ENCODE measurements around the gene C4orf51.
"Not testable (repeated sequence)": the region's sequence is repeated elsewhere in the genome, so short reads cannot be mapped to it uniquely, and the experiment has no call there.

C4orf51 gene

GRCh38 chr4:145679991-145680455 is at the start of gene C4orf51:
TSS of gene C4orf51 (plus strand) at chr4:145680146. CDS start at chr4:145680204, 58 bp downstream.
- no peaks in the 10 kb centered on the region for H3K27me3 ChIP-seq (ENCODE audit: insufficient read depth, low read length)
- no peak within 1 kb of the TSS for H3K27ac ChIP-seq (ENCODE audit: low read length)
- H3K4me1 ChIP-seq (ENCODE audit: insufficient read depth, low read length): no peaks in the 10 kb centered on the region
- no peak within 1 kb of the TSS for H3K4me3 ChIP-seq (ENCODE audit: low read length)
- H3K9ac ChIP-seq (ENCODE audit: low read depth, low read length): no peak within 1 kb of the TSS
- no peaks in the 10 kb centered on the region for H3K36me3 ChIP-seq (ENCODE audit: insufficient read depth, low read depth, low read length)
- peaks cover 6% of the 10 kb centered on the region for H3K9me3 ChIP-seq (ENCODE audit: insufficient read depth, low read depth, low read length)

DNA sequence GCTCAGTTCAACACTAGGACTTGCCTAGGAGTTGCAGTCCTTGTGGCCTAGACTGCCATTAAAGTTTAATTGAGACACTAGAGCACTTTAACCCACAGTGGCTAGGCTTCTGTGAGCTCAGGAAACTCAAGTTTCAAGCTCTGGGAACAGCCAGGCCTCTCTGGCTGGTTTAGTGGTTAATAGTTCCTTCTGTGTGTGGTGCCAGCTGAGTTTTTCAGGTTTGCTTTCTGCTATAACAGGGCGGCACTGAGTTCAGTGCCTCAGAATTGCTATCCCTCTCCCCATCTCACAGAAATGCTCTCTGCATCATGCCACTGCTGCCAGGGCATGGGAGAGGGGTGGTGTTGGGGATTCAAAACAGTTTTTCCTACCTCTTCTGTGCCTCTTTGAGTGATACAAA is 44.8 kb upstream of the C4orf51 start:
- no peak overlapping the region for H3K9ac ChIP-seq (ENCODE audit: low read depth, low read length)
- H3K4me1 ChIP-seq (ENCODE audit: insufficient read depth, low read length): peaks cover 4% of the 10 kb centered on the region; the same call in 1 of the 2 replicates
- H3K27me3 ChIP-seq (ENCODE audit: insufficient read depth, low read length): no peaks in the 10 kb centered on the region
- H3K36me3 ChIP-seq (ENCODE audit: insufficient read depth, low read depth, low read length): no peaks in the 10 kb centered on the region
- H3K27ac ChIP-seq (ENCODE audit: low read length): no peak overlapping the region
- no peaks in the 10 kb centered on the region for H3K9me3 ChIP-seq (ENCODE audit: insufficient read depth, low read depth, low read length)
- no peak overlapping the region for H3K4me3 ChIP-seq (ENCODE audit: low read length)

DNA sequence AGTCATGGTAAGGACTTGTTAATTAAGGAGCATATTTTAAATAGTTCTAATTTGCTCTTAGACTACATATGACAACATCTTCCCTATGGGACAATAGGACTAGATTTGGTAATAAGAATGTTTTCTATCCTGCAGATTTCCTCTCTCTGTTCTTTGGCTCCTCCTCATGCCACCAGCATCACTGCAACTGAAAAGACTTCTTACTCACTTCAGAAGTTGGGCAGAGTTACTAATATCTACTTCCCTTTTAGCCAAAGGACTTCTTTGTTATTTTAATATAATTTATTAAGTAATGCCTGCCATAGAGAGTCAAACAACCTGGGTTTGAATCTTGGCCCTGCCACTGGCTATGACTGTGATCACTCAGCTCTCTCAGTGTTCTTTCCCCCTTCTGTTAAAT is 44.3 kb upstream of the C4orf51 start:
- H3K4me1 ChIP-seq (ENCODE audit: insufficient read depth, low read length): peaks cover 4% of the 10 kb centered on the region; the same call in 1 of the 2 replicates
- no peaks in the 10 kb centered on the region for H3K9me3 ChIP-seq (ENCODE audit: insufficient read depth, low read depth, low read length)
- H3K4me3 ChIP-seq (ENCODE audit: low read length): no peak overlapping the region
- no peaks in the 10 kb centered on the region for H3K27me3 ChIP-seq (ENCODE audit: insufficient read depth, low read length)
- H3K36me3 ChIP-seq (ENCODE audit: insufficient read depth, low read depth, low read length): no peaks in the 10 kb centered on the region
- H3K9ac ChIP-seq (ENCODE audit: low read depth, low read length): no peak overlapping the region
- H3K27ac ChIP-seq (ENCODE audit: low read length): no peak overlapping the region

DNA sequence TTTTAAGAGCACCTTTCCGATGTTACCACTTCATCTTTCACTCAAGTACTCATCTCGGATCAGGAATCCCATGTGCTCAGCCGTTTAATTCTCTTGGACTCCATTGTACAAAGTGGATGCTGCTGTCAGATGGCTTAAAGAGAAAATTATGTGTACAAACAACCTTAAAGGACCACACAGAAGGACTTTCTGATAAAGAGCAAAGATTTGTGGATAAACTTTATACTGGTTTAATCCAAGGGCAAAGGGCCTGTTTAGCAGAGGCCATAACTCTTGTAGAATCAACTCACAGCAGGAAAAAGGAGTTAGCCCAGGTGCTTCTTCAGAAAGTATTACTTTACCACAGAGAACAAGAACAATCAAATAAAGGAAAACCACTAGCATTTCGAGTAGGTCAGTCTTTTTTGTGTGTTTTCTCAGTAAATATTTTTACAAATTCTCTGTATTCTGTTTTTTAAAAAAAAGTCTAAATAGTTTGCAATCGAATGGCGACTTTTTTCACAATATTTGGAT is 40.7 kb upstream of the C4orf51 start:
- Histone ChIP-seq H3K4me3 (ENCODE audit: low read length) (no peak overlapping the region), H3K36me3 (ENCODE audit: insufficient read depth, low read depth, low read length) (no peaks in the 10 kb centered on the region), H3K9me3 (ENCODE audit: insufficient read depth, low read depth, low read length) (no peaks in the 10 kb centered on the region), H3K27me3 (ENCODE audit: insufficient read depth, low read length) (no peaks in the 10 kb centered on the region), H3K9ac (ENCODE audit: low read depth, low read length) (no peak overlapping the region), H3K27ac (ENCODE audit: low read length) (no peak overlapping the region), H3K4me1 (ENCODE audit: insufficient read depth, low read length) (peaks cover 4% of the 10 kb centered on the region; the same call in 1 of the 2 replicates)

GRCh38 chr4:145640236-145640635 is 39.7 kb upstream of the C4orf51 start:
- H3K27me3 ChIP-seq (ENCODE audit: insufficient read depth, low read length); H3K9ac ChIP-seq (ENCODE audit: low read depth, low read length); H3K4me3 ChIP-seq (ENCODE audit: low read length); H3K36me3 ChIP-seq (ENCODE audit: insufficient read depth, low read depth, low read length); H3K9me3 ChIP-seq (ENCODE audit: insufficient read depth, low read depth, low read length); H3K27ac ChIP-seq (ENCODE audit: low read length); H3K4me1 ChIP-seq (ENCODE audit: insufficient read depth, low read length): not testable (repeated sequence)

- Histone ChIP-seq H3K36me3 (ENCODE audit: insufficient read depth, low read depth, low read length) (no peaks in the 10 kb centered on the region), H3K27ac (ENCODE audit: low read length) (no peak overlapping the region), H3K4me3 (ENCODE audit: low read length) (no peak overlapping the region), H3K27me3 (ENCODE audit: insufficient read depth, low read length) (no peaks in the 10 kb centered on the region), H3K4me1 (ENCODE audit: insufficient read depth, low read length) (peaks cover 4% of the 10 kb centered on the region; the same call in 1 of the 2 replicates), H3K9me3 (ENCODE audit: insufficient read depth, low read depth, low read length) (no peaks in the 10 kb centered on the region), H3K9ac (ENCODE audit: low read depth, low read length) (no peak overlapping the region)
Observed at GRCh38 chr4:145643295-145643694, 36.7 kb upstream of the C4orf51 start.

DNA sequence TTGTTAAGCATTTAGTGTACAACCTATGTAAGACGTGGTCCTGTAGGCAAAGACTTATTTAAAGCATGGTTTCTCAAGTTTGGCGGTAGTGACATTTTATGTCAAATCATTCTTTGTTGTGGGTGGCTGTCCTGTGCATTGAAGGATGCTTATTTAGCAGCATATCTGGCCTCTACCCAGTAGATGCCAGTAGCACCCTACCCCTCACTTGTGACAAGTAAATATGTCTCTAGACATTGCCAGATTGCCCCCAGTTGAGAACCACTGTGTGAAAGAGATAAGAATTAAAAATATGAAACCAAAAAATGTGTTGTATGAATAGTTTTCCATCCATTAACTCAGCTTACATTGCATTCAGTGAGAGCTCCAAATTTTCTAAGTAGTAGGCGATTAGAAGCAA is 35.2 kb upstream of the C4orf51 start:
- Histone ChIP-seq H3K27ac (ENCODE audit: low read length) (no peak overlapping the region), H3K9ac (ENCODE audit: low read depth, low read length) (no peak overlapping the region), H3K27me3 (ENCODE audit: insufficient read depth, low read length) (no peaks in the 10 kb centered on the region), H3K4me3 (ENCODE audit: low read length) (no peak overlapping the region), H3K4me1 (ENCODE audit: insufficient read depth, low read length) (no peaks in the 10 kb centered on the region), H3K36me3 (ENCODE audit: insufficient read depth, low read depth, low read length) (no peaks in the 10 kb centered on the region), H3K9me3 (ENCODE audit: insufficient read depth, low read depth, low read length) (no peaks in the 10 kb centered on the region)

DNA sequence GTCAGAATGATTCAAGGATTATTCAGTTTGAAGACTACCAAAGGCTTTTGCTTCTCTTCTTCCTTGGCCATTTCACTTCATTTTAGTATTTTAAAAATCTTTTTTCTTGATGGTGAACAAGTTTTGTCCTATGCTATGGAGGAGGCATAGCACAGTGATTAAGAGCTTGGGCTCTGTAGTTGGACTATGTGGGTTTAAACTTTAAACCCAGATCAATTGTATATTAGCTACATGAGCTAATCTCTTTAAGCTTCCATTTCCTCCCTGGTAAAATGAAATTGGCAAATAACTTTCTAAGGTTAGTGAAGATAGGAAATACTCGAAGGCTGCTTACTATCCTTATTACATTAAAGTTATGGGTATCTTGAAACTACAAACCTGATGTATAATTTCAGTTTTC is 23.8 kb upstream of the C4orf51 start:
- no peak overlapping the region for H3K4me3 ChIP-seq (ENCODE audit: low read length)
- H3K4me1 ChIP-seq (ENCODE audit: insufficient read depth, low read length): no peaks in the 10 kb centered on the region
- H3K9me3 ChIP-seq (ENCODE audit: insufficient read depth, low read depth, low read length): peaks cover 9% of the 10 kb centered on the region
- H3K9ac ChIP-seq (ENCODE audit: low read depth, low read length): no peak overlapping the region
- no peaks in the 10 kb centered on the region for H3K27me3 ChIP-seq (ENCODE audit: insufficient read depth, low read length)
- H3K36me3 ChIP-seq (ENCODE audit: insufficient read depth, low read depth, low read length): no peaks in the 10 kb centered on the region
- no peak overlapping the region for H3K27ac ChIP-seq (ENCODE audit: low read length)

DNA sequence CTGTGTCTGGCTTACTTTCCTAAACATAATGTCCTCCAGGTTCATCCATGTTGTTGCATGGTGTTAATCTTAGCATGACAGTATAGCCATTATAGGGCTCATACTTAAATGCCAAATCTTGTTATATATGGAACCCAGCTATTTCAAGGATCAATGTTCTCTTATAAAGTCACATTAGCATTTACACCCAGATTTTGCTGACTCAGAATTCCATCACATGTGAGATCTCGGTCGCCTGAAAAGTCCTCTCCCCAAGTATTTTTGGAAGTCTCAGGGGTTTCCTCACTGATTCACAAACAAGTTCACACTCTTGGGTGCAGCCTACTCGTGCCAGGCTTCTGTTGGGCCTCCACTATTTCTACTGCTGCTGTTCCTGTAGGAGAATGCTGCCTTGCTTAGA is 19.9 kb upstream of the C4orf51 start:
- no peaks in the 10 kb centered on the region for H3K27me3 ChIP-seq (ENCODE audit: insufficient read depth, low read length)
- H3K36me3 ChIP-seq (ENCODE audit: insufficient read depth, low read depth, low read length): no peaks in the 10 kb centered on the region
- peaks cover 3% of the 10 kb centered on the region for H3K9me3 ChIP-seq (ENCODE audit: insufficient read depth, low read depth, low read length)
- no peak overlapping the region for H3K4me3 ChIP-seq (ENCODE audit: low read length)
- no peak overlapping the region for H3K27ac ChIP-seq (ENCODE audit: low read length)
- H3K9ac ChIP-seq (ENCODE audit: low read depth, low read length): no peak overlapping the region
- H3K4me1 ChIP-seq (ENCODE audit: insufficient read depth, low read length): no peaks in the 10 kb centered on the region

DNA sequence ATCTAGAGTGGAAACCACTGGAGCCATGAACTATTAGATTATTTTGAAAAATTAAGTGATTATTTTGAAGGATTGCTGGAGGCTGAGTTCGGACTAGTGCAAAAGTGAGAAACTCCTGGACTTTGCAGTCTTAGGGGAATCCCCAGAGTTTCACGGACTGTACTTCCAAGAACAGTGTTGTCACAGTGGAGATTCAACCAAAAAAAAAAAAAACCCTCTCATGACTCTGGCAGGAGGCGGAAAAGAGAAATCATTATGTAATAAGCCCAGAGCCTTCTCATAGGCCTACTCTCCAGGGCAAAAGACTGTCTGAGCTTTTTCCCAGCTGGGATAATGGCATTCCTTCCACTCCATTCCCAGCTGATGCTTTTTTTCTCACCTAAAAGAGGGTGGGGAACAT is 16.8 kb upstream of the C4orf51 start:
- Histone ChIP-seq H3K27ac (ENCODE audit: low read length) (no peak overlapping the region), H3K36me3 (ENCODE audit: insufficient read depth, low read depth, low read length) (no peaks in the 10 kb centered on the region), H3K9me3 (ENCODE audit: insufficient read depth, low read depth, low read length) (no peaks in the 10 kb centered on the region; the same call in 1 of the 2 replicates), H3K27me3 (ENCODE audit: insufficient read depth, low read length) (no peaks in the 10 kb centered on the region; the same call in 1 of the 2 replicates), H3K9ac (ENCODE audit: low read depth, low read length) (no peak overlapping the region), H3K4me3 (ENCODE audit: low read length) (no peak overlapping the region), H3K4me1 (ENCODE audit: insufficient read depth, low read length) (no peaks in the 10 kb centered on the region)

DNA sequence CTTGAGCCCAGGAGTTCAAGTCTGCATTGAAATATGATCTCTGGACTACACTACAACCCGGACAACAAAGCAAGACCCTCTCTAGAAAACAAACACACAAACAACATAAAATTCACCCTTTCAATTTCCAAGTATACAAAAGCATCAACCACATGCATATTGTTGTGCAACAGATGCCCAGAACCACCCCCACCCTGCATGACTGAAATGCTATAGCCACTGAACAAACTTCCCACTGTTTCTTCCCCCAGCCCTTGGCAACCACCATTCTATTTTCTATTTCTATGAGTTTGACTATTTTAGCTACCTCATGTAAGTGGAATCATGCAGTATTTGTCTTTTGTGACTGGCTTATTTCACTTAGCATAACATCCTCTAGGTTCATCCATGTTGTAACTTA is 14.2 kb upstream of the C4orf51 start:
- Histone ChIP-seq H3K27ac (ENCODE audit: low read length) (no peak overlapping the region), H3K4me1 (ENCODE audit: insufficient read depth, low read length) (no peaks in the 10 kb centered on the region), H3K27me3 (ENCODE audit: insufficient read depth, low read length) (no peaks in the 10 kb centered on the region; the same call in 1 of the 2 replicates), H3K36me3 (ENCODE audit: insufficient read depth, low read depth, low read length) (no peaks in the 10 kb centered on the region), H3K4me3 (ENCODE audit: low read length) (no peak overlapping the region), H3K9ac (ENCODE audit: low read depth, low read length) (no peak overlapping the region), H3K9me3 (ENCODE audit: insufficient read depth, low read depth, low read length) (no peaks in the 10 kb centered on the region)

GRCh38 chr4:145670422-145670821 is 9.5 kb upstream of the C4orf51 start:
- Histone ChIP-seq H3K9ac (ENCODE audit: low read depth, low read length) (no peak overlapping the region), H3K27ac (ENCODE audit: low read length) (no peak overlapping the region), H3K27me3 (ENCODE audit: insufficient read depth, low read length) (no peaks in the 10 kb centered on the region; the same call in 1 of the 2 replicates), H3K4me1 (ENCODE audit: insufficient read depth, low read length) (no peaks in the 10 kb centered on the region), H3K36me3 (ENCODE audit: insufficient read depth, low read depth, low read length) (no peaks in the 10 kb centered on the region), H3K9me3 (ENCODE audit: insufficient read depth, low read depth, low read length) (no peaks in the 10 kb centered on the region), H3K4me3 (ENCODE audit: low read length) (no peak overlapping the region)
